Measurements from ENCODE around the gene DOP1A.
A peak's percentile ranks its signal among the peaks of the same experiment; 100 is the strongest.

Gene DOP1A

DNA sequence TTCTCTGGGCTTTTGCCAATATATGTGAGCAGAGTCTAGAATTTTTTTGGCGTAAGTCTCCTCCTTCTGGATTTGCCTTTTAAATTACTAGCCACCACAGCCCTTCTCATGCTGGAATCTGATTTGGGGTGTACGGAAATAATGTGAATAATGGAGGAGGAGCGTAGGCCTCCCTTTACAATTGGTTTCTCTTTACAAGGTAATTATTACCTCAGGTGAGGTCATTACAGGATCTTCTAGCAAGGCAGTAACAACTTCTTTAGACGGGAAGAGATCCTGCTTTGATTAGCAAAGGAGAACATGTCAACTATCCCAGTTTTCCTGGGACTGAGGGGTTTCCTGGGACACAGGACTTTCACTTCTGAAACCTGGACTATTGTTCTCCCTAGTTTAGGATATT lies 134.6 kb downstream of the DOP1A start:
- DNase-seq, result no peak

DNA sequence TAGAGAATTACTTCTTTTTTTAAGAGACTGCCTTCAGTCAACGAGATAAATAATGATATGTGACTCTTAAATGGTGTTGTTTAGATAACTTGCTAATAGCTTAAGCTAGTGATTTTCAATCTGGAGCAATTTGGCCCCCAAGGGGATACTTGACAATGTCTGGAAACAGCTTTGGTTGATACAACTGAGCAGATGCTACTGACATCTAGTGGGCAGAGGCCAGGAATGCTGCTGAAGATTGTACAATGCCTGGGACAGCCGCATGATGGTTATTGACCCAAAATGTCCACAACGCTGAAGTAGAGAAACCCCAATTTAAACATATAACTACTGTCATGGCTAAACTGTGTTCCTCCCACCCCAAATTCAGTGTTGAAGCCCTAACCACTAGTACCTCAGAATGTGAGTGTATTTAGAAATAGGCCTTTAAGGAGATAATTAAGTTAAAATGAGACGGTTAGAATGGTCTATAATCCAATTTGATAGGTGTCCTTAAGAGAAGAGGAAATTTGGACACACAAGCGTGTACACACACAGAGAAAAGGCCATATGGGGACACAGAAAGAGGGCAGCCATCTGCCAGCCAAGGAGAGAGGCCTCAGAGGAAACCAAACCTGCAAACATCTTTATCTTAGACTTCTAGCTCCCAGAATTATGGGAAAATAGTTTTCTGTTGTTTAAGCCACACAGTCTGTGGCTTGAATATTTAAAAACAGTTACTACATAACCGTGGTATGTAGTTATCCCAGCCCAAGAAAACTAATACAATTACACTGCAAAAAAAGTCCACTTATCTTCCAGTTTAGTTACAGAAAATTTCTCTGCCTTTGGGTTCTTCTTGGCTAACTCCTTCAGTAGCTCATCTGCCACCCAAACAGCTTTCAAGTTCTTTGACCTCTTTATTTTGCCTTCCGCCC lies 147.9 kb downstream of the DOP1A start:
- peak; percentile 74 to 82 for DNase-seq

DNA sequence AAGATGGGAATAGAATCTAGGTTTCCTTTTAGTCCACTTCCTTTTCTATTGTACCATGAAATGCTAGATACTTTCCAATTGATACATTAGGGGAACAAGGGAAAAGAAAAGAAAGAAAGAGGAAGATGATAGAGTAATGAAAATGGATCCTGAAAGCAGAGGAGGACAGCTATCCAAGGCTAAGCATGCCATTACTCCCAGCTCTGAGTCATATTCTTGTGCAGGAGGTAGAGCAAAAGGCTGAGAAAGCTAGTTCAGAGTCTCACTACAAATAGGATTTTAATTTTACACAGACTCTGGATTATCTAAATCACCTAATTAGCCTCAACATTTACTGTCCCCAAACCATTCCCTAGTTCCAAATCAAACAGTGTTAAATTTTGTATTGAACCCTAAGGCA lies 149.3 kb downstream of the DOP1A start:
- DNase-seq, result no peak
